NCI-H526 (cell line): Measurements from ENCODE around the gene ANXA2R.
"Not testable (repeated sequence)": the region's sequence is repeated elsewhere in the genome, so short reads cannot be mapped to it uniquely, and the experiment has no call there.

Source experiments
- DNase-seq, 2 experiments: peaks; one replicate each; lab custom pipeline; 2025; lab: John Stamatoyannopoulos, UW

The ANXA2R gene

GRCh38 chr5:43040287-43041098, at the start of gene ANXA2R:
Gene ANXA2R, minus strand, starts transcription at chr5:43040319. Its CDS starts 273 bp downstream, at chr5:43040046.
- peak; percentile 99 for DNase-seq

- not testable (repeated sequence) for DNase-seq
These were observed 46.2 kb upstream of the ANXA2R start for GRCh38 chr5:43086118-43086908.

GRCh38 chr5:43085453-43085852, 45.3 kb upstream of the ANXA2R start:
- no peak for DNase-seq

- not testable (repeated sequence) for DNase-seq
These were observed 44.3 kb upstream of the ANXA2R start for GRCh38 chr5:43084468-43084867.

- peak; percentile 13 to 43 for DNase-seq
These were observed 41.2 kb upstream of the ANXA2R start for GRCh38 chr5:43081345-43081744.

GRCh38 chr5:43078956-43079355, 38.8 kb upstream of the ANXA2R start:
- no peak for DNase-seq

- DNase-seq = not testable (repeated sequence)
These were observed 37.5 kb upstream of the ANXA2R start for GRCh38 chr5:43077446-43078191.

- DNase-seq = no peak
These were observed 35.5 kb upstream of the ANXA2R start for GRCh38 chr5:43075319-43076293.

GRCh38 chr5:43074987-43075318, 34.8 kb upstream of the ANXA2R start:
- DNase-seq = no peak

GRCh38 chr5:43073597-43074546, 33.8 kb upstream of the ANXA2R start:
- DNase-seq = peak; percentile 42 to 75

- not testable (repeated sequence) for DNase-seq
These were observed 29.2 kb upstream of the ANXA2R start for GRCh38 chr5:43069401-43069720.

GRCh38 chr5:43068037-43068436, 27.9 kb upstream of the ANXA2R start:
- DNase-seq = no peak

GRCh38 chr5:43066799-43067741, 27.0 kb upstream of the ANXA2R start:
- DNase-seq = peak; percentile 93 to 97

GRCh38 chr5:43065948-43066798, 26.1 kb upstream of the ANXA2R start:
- peak; percentile 92 to 93 for DNase-seq

- peak in 1 of 2 experiments; percentile 56 for DNase-seq
These were observed 25.3 kb upstream of the ANXA2R start for GRCh38 chr5:43065387-43065947.

GRCh38 chr5:43063721-43064171, 23.6 kb upstream of the ANXA2R start:
- no peak for DNase-seq

- DNase-seq = no peak
These were observed 21.4 kb upstream of the ANXA2R start for GRCh38 chr5:43061352-43062075.
